Medulla oblongata (tissue), 1 donor: ENCODE data around the gene BGLAP.

Experiments
- DNase-seq: peaks from one replicate; pipeline ENCODE4 v3.0.0-alpha.2; 2015; ENCODE audit errors: extremely low spot score

BGLAP gene

GRCh38 chr1:156226782-156227181, 15.2 kb upstream of the BGLAP start:
- DNase-seq = no peak

- peak; percentile 70 for DNase-seq
These were observed 13.5 kb upstream of the BGLAP start for GRCh38 chr1:156228501-156228900.

GRCh38 chr1:156229809-156230472, 12.0 kb upstream of the BGLAP start:
- DNase-seq = no peak

GRCh38 chr1:156230473-156230837, 11.5 kb upstream of the BGLAP start:
- DNase-seq = no peak

- DNase-seq = no peak
These were observed 9.6 kb upstream of the BGLAP start for GRCh38 chr1:156232201-156232894.

- DNase-seq = no peak
These were observed 8.4 kb upstream of the BGLAP start for GRCh38 chr1:156233426-156234127.

GRCh38 chr1:156236164-156236563, 5.8 kb upstream of the BGLAP start:
- no peak for DNase-seq

GRCh38 chr1:156238248-156238647, 3.7 kb upstream of the BGLAP start:
- DNase-seq = no peak

- DNase-seq = no peak
These were observed 623 bp upstream of the BGLAP start for GRCh38 chr1:156241311-156241811.

GRCh38 chr1:156242738-156243137, 754 bp downstream of the BGLAP start:
- no peak for DNase-seq

- no peak for DNase-seq
These were observed 2.1 kb downstream of the BGLAP start for GRCh38 chr1:156244126-156244525.

- no peak for DNase-seq
These were observed 2.7 kb downstream of the BGLAP start for GRCh38 chr1:156244712-156245111.

- DNase-seq = no peak
These were observed 3.7 kb downstream of the BGLAP start for GRCh38 chr1:156245451-156246232.

GRCh38 chr1:156246241-156246780, 4.3 kb downstream of the BGLAP start:
- no peak for DNase-seq

- peak; percentile 58 for DNase-seq
These were observed 4.9 kb downstream of the BGLAP start for GRCh38 chr1:156246781-156247459.

GRCh38 chr1:156247460-156248322, 5.7 kb downstream of the BGLAP start, which contains the start of gene PAQR6:
Gene PAQR6 (minus strand): TSS chr1:156248056. CDS start chr1:156246731, 1,325 bp downstream.
- peak; percentile 96 for DNase-seq

- DNase-seq = no peak
These were observed 6.3 kb downstream of the BGLAP start for GRCh38 chr1:156248323-156248683.

GRCh38 chr1:156249593-156249992, 7.6 kb downstream of the BGLAP start:
- DNase-seq = no peak

- peak; percentile 52 for DNase-seq
These were observed 9.5 kb downstream of the BGLAP start for GRCh38 chr1:156251527-156251926.

GRCh38 chr1:156253634-156254033, 11.7 kb downstream of the BGLAP start:
- no peak for DNase-seq
